T-helper 22 cell (primary cell): ENCODE data around the gene APOM.

ENCODE experiments used
- DNase-seq: peaks from one replicate; pipeline ENCODE4 v3.0.0-alpha.2; 2020; ENCODE audit warnings: low read depth

The APOM gene

GRCh38 chr6:31658158-31658688, 2.5 kb downstream of the APOM start:
- no peak for DNase-seq

GRCh38 chr6:31658983-31659648, 3.4 kb downstream of the APOM start:
- no peak for DNase-seq

- no peak for DNase-seq
Observed at GRCh38 chr6:31659649-31660380, 4.1 kb downstream of the APOM start.

DNA sequence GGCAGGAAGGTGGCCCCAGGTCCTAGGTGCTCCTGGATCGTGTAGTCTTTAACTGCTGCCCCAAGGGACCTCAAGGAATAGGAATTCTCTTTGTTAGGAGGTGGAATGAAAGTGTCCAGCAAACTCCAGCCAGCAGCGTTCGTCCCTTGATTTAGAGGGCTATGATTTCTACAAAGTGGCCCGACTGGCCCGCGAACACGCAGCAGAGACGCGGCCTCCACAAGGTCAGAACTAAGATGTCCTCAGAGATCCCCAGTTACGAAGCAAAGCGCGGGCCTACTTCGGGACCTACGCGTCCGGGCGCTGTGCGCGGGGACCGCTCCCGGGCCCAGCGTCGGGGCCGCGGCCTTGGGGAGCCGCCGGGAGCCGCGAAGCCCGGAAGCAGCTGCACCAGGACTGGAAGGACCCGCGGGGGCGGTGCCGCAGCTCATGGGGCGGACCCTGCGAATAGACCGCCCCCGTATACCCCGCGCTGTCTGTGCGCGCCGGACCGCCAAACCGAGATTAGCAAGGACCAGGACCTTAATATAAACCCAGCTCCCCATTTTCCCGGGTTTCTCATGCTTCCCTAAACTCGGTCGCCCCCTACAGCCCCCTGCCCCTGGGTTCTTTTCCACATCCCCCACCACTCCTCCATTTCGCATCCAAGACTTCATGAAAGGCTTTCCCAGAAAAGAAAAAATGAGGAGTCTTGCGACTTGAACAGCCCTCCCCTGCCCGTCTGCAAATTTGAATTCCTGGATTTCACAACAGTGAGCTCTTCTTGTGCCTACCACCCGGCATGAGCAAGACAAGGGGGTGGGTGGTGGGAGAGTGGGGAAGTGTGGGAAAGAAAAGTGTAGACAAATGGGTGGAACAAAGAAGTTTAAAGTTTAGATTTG, 4.9 kb downstream of the APOM start, which contains the start of gene C6orf47:
C6orf47 (minus strand) TSS at position 398 of the 881 bp plus-strand sequence. CDS start 831 bp downstream, outside the sequence.
- DNase-seq = peak; percentile 64

DNA sequence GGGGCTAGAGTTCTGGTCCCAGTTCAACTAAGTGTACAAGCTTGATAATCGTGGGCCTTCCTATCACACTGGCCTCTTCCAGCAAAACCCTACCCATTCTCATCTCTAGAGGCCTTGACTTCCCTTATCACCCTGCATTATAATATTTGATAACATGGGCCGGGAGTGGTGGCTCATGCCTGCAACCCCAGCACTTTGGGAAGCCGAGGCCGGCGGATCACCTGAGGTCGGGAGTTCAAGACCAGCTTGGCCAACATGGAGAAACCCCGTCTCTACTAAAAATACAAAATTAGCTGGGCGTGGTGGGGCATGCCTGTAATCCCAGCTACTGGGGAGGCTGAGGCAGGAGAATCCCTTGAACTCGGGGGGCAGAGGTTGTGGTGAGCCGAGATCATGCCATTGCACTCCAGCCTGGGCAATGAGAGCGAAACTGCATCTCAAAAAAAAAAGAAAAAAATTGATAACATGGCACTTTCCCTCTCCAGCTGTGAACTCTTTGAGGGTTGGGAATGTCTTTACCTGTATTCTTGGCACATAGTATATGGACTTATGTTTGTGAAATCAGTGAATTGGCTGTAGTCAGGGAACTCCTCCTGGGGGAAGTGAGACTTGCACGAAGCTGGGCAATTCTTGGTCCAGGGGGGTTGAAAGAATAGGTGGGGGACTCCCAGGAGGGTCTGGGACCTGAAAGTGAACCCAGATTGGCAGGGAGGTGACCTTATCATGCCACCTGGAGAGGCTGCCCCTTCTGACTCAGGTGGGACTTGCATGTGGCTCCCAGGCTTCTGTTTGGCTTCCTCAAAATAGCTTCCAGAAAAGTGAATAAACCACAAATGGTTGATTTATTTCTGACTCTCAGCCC, 5.8 kb downstream of the APOM start:
- no peak for DNase-seq

- DNase-seq = no peak
Observed at GRCh38 chr6:31662124-31662723, 6.5 kb downstream of the APOM start.

DNA sequence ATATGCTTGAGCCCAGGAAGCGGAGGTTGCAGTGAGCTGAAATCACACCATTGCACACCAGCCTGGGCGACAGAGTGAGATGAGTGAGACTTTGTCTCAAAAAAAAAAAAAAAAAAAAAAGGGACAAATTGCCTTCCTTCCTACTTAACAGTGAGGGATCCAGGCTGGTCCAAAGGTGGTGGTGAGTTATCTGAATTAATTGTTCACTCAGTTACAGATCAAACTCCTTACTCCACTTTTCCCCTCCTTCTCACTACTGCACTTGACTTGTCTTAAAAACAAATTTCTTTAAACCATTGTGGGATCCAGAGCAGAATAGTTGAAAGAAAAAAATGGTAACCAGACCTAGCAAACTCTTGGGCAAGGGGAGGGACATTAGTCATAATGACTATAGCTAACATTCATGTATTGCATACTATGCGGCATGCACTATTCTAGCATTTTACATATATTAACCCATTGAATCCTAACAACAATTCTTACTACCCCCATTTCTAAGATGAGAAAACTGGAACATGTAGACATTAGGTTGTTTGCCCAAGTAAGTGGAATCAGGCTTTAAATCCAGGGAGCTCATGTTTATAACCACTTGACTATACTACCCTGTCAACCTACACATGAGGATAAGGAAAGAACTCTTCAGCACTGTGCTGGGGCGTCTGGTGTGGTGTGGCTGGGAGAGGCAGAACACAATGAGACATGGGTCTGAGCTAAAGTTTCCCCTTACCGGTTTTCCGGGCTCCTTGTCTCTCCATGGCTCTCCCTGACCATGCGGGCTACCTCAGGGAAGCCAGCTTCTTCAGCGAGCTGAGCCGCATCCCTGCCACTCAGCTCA, 7.6 kb downstream of the APOM start:
- no peak for DNase-seq

- no peak for DNase-seq
Observed at GRCh38 chr6:31663961-31664789, 8.5 kb downstream of the APOM start.

- DNase-seq = peak; percentile 85
Observed at GRCh38 chr6:31664790-31665500, 9.3 kb downstream of the APOM start, which contains the start of gene GPANK1. GPANK1 (minus strand) TSS chr6:31664997; CDS start chr6:31664478, 519 bp downstream.

GRCh38 chr6:31665501-31666336, 10.0 kb downstream of the APOM start, which contains the start of gene CSNK2B:
CSNK2B (plus strand) TSS chr6:31666080; CDS start chr6:31666832, 752 bp downstream.
- peak; percentile 98 for DNase-seq

DNA sequence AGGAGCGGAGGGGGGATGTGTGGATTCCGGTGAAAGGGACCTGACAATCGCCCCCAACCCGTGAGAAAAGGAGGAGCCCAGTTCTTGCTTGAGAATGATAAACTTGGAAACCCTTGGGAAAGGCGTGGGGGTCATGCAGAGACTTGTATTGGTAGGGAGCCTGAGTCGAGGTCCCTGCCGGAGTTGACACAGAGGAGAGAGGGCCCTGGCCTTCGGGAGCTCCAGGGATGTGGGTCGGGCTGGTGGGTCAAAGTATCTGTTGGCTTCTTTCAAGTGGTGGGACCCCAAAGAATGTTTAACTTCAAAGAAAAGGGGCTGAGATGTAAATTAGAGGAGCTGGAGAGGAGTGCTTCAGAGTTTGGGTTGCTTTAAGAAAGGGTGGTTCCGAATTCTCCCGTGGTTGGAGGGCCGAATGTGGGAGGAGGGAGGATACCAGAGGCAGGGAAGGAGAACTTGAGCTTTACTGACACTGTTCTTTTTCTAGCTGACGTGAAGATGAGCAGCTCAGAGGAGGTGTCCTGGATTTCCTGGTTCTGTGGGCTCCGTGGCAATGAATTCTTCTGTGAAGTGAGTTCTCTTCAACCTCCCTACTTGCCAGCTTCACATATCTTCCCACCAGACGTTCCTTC, 10.8 kb downstream of the APOM start:
- no peak for DNase-seq

DNA sequence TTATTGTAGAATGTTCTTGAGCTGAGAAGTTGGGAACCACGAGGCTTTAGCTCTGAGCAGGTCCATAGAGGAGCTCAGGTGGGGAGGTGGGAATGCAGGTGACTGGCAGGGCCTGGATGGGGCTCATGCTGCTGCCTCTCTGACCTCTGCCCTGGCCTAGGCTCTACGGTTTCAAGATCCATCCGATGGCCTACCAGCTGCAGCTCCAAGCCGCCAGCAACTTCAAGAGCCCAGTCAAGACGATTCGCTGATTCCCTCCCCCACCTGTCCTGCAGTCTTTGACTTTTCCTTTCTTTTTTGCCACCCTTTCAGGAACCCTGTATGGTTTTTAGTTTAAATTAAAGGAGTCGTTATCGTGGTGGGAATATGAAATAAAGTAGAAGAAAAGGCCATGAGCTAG, 14.0 kb downstream of the APOM start, which contains the start of gene LY6G5B:
LY6G5B (plus strand) TSS at position 301 of the 400 bp plus-strand sequence. CDS start 975 bp downstream, outside the sequence.
- DNase-seq = no peak

DNA sequence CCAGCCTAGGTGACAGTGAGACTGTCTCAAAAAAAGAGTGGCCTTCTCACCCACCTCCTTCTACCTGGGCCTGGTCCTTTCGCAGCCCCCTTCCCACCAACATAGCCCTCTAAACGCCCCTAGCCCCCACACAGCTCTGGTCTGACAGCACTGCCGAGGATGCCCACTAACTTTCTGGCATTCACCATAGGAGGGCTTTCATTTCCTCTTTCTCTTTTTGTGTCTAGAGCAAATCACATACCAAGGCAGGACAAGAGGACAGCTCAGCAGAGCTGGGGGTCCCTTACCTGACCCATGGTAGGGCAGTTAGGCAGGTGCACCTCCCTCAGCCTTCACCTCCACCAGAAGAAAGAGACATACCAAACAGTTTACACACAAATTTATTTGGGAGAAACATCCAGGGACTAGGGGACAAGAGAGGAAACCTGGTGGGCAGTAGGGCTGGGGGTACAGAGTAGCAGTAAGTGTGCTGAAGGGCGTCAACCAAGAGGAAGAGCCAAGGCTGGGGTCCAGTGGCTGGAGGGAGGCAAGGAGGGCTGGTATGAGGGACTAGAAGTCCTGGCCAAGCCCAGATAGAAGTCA, 20.7 kb downstream of the APOM start:
- DNase-seq = no peak

- DNase-seq = no peak
Observed at GRCh38 chr6:31676904-31677303, 21.2 kb downstream of the APOM start.

GRCh38 chr6:31677955-31678354, 22.3 kb downstream of the APOM start:
- no peak for DNase-seq
